Measurements from ENCODE around the gene OR51G1.

Gene OR51G1

DNA sequence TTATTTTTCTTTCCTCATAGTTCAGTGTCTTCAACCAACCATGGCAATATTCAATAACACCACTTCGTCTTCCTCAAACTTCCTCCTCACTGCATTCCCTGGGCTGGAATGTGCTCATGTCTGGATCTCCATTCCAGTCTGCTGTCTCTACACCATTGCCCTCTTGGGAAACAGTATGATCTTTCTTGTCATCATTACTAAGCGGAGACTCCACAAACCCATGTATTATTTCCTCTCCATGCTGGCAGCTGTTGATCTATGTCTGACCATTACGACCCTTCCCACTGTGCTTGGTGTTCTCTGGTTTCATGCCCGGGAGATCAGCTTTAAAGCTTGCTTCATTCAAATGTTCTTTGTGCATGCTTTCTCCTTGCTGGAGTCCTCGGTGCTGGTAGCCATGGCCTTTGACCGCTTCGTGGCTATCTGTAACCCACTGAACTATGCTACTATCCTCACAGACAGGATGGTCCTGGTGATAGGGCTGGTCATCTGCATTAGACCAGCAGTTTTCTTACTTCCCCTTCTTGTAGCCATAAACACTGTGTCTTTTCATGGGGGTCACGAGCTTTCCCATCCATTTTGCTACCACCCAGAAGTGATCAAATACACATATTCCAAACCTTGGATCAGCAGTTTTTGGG, 42.2 kb downstream of the OR51G1 start, which contains the start of gene OR51T1:
TSS of gene OR51T1 (plus strand) at position 41 of the 641 bp plus-strand sequence. CDS start at position 41, 0 bp downstream.
- no peak within 1 kb of the TSS for H3K4me3 ChIP-seq (ENCODE audit: low read depth, low read length)
- no peak for DNase-seq (ENCODE audit: low read depth)
- TF ChIP-seq, protein P1, sequence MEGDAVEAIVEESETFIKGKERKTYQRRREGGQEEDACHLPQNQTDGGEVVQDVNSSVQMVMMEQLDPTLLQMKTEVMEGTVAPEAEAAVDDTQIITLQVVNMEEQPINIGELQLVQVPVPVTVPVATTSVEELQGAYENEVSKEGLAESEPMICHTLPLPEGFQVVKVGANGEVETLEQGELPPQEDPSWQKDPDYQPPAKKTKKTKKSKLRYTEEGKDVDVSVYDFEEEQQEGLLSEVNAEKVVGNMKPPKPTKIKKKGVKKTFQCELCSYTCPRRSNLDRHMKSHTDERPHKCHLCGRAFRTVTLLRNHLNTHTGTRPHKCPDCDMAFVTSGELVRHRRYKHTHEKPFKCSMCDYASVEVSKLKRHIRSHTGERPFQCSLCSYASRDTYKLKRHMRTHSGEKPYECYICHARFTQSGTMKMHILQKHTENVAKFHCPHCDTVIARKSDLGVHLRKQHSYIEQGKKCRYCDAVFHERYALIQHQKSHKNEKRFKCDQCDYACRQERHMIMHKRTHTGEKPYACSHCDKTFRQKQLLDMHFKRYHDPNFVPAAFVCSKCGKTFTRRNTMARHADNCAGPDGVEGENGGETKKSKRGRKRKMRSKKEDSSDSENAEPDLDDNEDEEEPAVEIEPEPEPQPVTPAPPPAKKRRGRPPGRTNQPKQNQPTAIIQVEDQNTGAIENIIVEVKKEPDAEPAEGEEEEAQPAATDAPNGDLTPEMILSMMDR (IDR thresholded peaks at IDR 0.05; ENCODE audit: insufficient read depth, low read depth, low read length, missing control alignments) = no peak

DNA sequence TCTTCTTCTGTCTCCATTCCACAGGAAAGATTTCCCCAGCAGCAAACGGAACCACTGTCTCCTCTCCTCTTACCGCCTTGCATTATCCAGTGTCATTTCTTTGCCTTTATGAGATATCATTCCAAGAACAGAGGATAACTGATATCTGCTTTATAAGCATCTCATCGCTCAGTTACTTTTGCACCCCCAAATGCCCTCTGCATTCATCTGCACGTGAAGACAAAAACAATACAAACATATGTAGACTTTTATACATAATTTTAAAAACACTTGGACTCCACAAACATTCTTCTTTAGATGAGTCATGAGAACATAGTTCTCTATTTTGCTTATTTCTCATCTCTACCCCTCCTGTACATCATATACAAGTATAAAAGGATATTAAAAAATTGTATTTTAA, 43.0 kb downstream of the OR51G1 start:
- no peak for DNase-seq (ENCODE audit: low read depth)
- H3K4me3 ChIP-seq (ENCODE audit: low read depth, low read length) = no peak overlapping the region
- TF ChIP-seq, protein P1 (IDR thresholded peaks at IDR 0.05; ENCODE audit: insufficient read depth, low read depth, low read length, missing control alignments) = no peak

Measured in GM12865 (cell line).